Measurements from ENCODE around the gene SIK2. TPM values are rescaled to one million over a fixed set of nuclear protein-coding genes. Genes with fewer than 3 reads are reported as not detected.
A peak's percentile ranks its signal among the peaks of the same experiment; 100 is the strongest.

Gene SIK2
- total RNA-seq, 1 experiment from 2014 or later = 9.0 TPM

DNA sequence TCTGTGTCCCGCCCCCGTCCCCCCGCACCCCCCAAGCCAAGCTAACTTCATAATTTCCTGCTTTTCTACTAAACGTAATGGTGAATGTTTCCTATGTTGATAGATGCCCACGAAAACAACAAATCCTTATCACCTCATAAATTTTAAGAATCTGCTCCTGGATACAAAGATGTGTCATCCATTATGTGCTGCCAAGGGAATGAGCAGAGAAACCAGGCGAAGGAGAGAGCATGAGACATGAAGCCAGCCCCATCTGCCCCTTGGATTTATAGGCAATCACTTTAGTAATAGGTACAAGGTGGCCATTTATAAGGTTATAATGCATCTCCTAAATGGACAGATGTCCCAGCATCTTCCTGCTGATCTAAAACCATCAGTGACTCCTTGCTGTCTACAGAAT lies 31.5 kb upstream of the SIK2 start:
- Histone ChIP-seq H3K27ac (ENCODE audit: low read length) (no peak overlapping the region), H3F3A (ENCODE audit: low read length, unreplicated experiment) (no peaks in the 10 kb centered on the region), H3K9ac (ENCODE audit: low read length) (no peak overlapping the region), H3K36me3 (ENCODE audit: low read depth, low read length) (no peaks in the 10 kb centered on the region), H3K4me1 (ENCODE audit: insufficient read depth, low read length) (peaks cover 7% of the 10 kb centered on the region), H4K20me1 (ENCODE audit: low read length) (no peaks in the 10 kb centered on the region), H3K27me3 (ENCODE audit: low read length) (no peaks in the 10 kb centered on the region), H3K4me3 (ENCODE audit: low read length) (no peak overlapping the region), H3K79me2 (ENCODE audit: low read length) (no peaks in the 10 kb centered on the region), H3K9me3 (ENCODE audit: low read length) (no peaks in the 10 kb centered on the region), H3K9me2 (replicated peaks; ENCODE audit: low read length) (no peaks in the 10 kb centered on the region), H2AFZ (ENCODE audit: low read length) (no peak overlapping the region), H3K4me2 (ENCODE audit: low read length) (no peak overlapping the region)
- intact Hi-C loops (cut with micrococcal nuclease) = no loop called here
- ChIA-PET POLR2A (ENCODE audit: unreplicated experiment) (interaction anchor here (0.7 kb wide), 1 partner anchor 268 kb away, joined by 10 read pairs; no protein-coding TSS in a partner anchor), CTCF (no interaction called here)
- no peak for TF ChIP-seq CTCF (conservative IDR thresholded peaks at IDR 0.05; ENCODE audit: low read depth, low read length)
- TF ChIP-seq EZH2 (IDR thresholded peaks at IDR 0.05; ENCODE audit: low read length, unreplicated experiment) = no peak
- TF ChIP-seq EZH2phosphoT487 (IDR thresholded peaks at IDR 0.05; ENCODE audit: borderline replicate concordance, low read length) = no peak
- DNase-seq (no peak), ATAC-seq (no peak)
- BruUV-seq (replicated peaks) = no TSS peak

DNA sequence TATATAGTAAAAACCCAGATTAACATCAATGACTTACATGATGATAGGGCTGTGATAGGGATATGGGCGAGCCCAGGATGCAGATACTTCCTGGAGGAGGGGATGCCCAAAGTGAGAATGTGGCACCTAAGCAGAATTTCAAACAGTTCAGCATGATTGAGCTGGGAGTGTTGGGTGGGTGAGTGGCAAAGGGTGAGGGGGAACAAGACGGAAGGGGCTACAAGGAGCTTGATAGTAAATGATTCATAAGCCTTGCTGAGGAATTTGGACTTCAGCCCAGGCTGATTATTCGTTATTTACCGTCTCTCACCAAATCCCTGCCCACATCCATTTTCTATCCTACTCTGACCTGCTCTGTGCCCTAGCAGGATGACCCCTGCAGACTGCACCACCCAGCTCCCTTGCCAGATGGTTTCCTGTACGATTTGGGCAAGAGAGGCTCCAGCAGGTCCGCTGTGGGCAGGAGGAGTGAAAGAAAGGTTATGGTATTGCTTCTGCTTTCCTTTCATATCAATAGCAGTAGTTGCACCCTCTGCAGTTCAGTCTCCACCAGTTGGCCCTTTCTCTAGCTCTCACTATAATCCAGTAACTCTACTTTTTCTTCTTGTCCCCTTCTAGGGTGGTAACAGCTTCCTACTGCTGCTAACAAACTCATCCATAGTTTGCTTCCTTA lies 30.3 kb upstream of the SIK2 start:
- ChIA-PET POLR2A (ENCODE audit: unreplicated experiment) (no interaction called here), CTCF (no interaction called here)
- no peaks in the 10 kb centered on the region for H3K9me2 ChIP-seq (replicated peaks; ENCODE audit: low read length)
- TF ChIP-seq EZH2 (IDR thresholded peaks at IDR 0.05; ENCODE audit: low read length, unreplicated experiment) = no peak
- no peak for TF ChIP-seq EZH2phosphoT487 (IDR thresholded peaks at IDR 0.05; ENCODE audit: borderline replicate concordance, low read length)
- TF ChIP-seq CTCF (conservative IDR thresholded peaks at IDR 0.05; ENCODE audit: low read depth, low read length) = no peak
- H3K4me3 ChIP-seq (ENCODE audit: low read length) = no peak overlapping the region
- H3K79me2 ChIP-seq (ENCODE audit: low read length) = no peaks in the 10 kb centered on the region
- no peaks in the 10 kb centered on the region for H3K9me3 ChIP-seq (ENCODE audit: low read length)
- intact Hi-C loops (cut with micrococcal nuclease) = no loop called here
- H3F3A ChIP-seq (ENCODE audit: low read length, unreplicated experiment) = no peaks in the 10 kb centered on the region
- ATAC-seq (peak; percentile 51), DNase-seq (peak; percentile 45)
- peaks cover 7% of the 10 kb centered on the region for H3K4me1 ChIP-seq (ENCODE audit: insufficient read depth, low read length)
- no peak overlapping the region for H3K27ac ChIP-seq (ENCODE audit: low read length)
- no peaks in the 10 kb centered on the region for H4K20me1 ChIP-seq (ENCODE audit: low read length)
- no TSS peak for BruUV-seq (replicated peaks)
- no peak overlapping the region for H3K9ac ChIP-seq (ENCODE audit: low read length)
- H3K27me3 ChIP-seq (ENCODE audit: low read length) = no peaks in the 10 kb centered on the region
- H3K4me2 ChIP-seq (ENCODE audit: low read length) = 0 out of 2 replicates have a peak overlapping the region, but pooled peaks have one; percentile 7
- no peak overlapping the region for H2AFZ ChIP-seq (ENCODE audit: low read length)
- H3K36me3 ChIP-seq (ENCODE audit: low read depth, low read length) = no peaks in the 10 kb centered on the region

DNA sequence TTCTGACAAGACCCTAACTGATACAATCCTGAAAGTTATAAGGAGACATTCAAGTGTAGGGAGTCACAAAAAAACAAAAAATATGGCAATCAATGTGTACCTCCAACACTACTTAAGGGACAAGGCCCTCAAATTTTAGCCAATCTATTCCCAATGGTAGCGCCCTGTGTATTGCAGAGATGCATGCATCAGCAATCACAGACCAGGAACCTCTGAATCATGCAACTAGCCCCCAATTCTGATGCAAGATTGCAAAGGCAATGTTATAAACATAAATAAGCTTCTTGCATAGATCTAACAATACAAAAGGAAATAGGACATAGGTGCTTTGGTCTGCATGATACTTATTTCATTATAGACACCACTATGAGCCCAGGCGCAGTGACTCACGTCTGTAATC lies 29.7 kb upstream of the SIK2 start:
- ATAC-seq = no peak
- no peaks in the 10 kb centered on the region for H3K27me3 ChIP-seq (ENCODE audit: low read length)
- H2AFZ ChIP-seq (ENCODE audit: low read length) = no peak overlapping the region
- peaks cover 7% of the 10 kb centered on the region for H3K4me1 ChIP-seq (ENCODE audit: insufficient read depth, low read length)
- intact Hi-C loops (cut with micrococcal nuclease) = no loop called here
- ChIA-PET CTCF (no interaction called here), POLR2A (ENCODE audit: unreplicated experiment) (no interaction called here)
- H3K27ac ChIP-seq (ENCODE audit: low read length) = no peak overlapping the region
- H3K4me3 ChIP-seq (ENCODE audit: low read length) = no peak overlapping the region
- no peak overlapping the region for H3K9ac ChIP-seq (ENCODE audit: low read length)
- H3K9me2 ChIP-seq (replicated peaks; ENCODE audit: low read length) = no peaks in the 10 kb centered on the region
- no peak for DNase-seq
- no peaks in the 10 kb centered on the region for H3K79me2 ChIP-seq (ENCODE audit: low read length)
- H3F3A ChIP-seq (ENCODE audit: low read length, unreplicated experiment) = no peaks in the 10 kb centered on the region
- no TSS peak for BruUV-seq (replicated peaks)
- TF ChIP-seq EZH2 (IDR thresholded peaks at IDR 0.05; ENCODE audit: low read length, unreplicated experiment) (no peak), EZH2phosphoT487 (IDR thresholded peaks at IDR 0.05; ENCODE audit: borderline replicate concordance, low read length) (no peak), CTCF (conservative IDR thresholded peaks at IDR 0.05; ENCODE audit: low read depth, low read length) (no peak)
- no peaks in the 10 kb centered on the region for H3K9me3 ChIP-seq (ENCODE audit: low read length)
- H4K20me1 ChIP-seq (ENCODE audit: low read length) = no peaks in the 10 kb centered on the region
- no peak overlapping the region for H3K4me2 ChIP-seq (ENCODE audit: low read length)
- H3K36me3 ChIP-seq (ENCODE audit: low read depth, low read length) = no peaks in the 10 kb centered on the region

Measured in PC-3 (cell line).